ENCODE results near the gene SEPTIN1.

DNA sequence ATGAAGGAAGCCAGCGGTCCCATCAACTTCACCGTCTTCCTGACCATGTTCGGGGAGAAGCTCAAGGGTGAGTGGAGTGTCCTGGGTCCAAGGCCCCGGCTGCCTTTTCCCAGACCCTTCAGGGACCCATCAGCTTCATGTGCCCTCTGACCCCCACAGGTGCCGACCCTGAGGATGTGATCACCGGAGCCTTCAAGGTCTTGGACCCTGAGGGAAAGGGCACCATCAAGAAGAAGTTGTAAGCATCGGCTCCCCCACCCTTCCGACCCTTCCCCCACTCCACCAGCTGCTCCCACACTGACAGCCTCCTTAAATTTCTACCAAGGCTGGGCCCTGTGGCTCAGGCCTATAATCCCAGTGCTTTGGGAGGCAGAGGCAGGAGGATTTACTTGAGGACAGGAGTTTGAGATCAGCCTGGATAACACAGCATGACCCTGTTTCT lies 5.9 kb downstream of the SEPTIN1 start:
- TF ChIP-seq, protein P1, sequence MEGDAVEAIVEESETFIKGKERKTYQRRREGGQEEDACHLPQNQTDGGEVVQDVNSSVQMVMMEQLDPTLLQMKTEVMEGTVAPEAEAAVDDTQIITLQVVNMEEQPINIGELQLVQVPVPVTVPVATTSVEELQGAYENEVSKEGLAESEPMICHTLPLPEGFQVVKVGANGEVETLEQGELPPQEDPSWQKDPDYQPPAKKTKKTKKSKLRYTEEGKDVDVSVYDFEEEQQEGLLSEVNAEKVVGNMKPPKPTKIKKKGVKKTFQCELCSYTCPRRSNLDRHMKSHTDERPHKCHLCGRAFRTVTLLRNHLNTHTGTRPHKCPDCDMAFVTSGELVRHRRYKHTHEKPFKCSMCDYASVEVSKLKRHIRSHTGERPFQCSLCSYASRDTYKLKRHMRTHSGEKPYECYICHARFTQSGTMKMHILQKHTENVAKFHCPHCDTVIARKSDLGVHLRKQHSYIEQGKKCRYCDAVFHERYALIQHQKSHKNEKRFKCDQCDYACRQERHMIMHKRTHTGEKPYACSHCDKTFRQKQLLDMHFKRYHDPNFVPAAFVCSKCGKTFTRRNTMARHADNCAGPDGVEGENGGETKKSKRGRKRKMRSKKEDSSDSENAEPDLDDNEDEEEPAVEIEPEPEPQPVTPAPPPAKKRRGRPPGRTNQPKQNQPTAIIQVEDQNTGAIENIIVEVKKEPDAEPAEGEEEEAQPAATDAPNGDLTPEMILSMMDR (conservative IDR thresholded peaks at IDR 0.05 in 1 of 2, IDR thresholded peaks at IDR 0.05 in 1 of 2; ENCODE audit: low read depth in 1 of 2, low read length in 2 of 2) = no peak
- TF ChIP-seq EZH2 (IDR thresholded peaks at IDR 0.05; ENCODE audit: low read length, missing control alignments) = no peak

All from fibroblast of lung (primary cell).